Gastrocnemius medialis (tissue), 4 donors: ENCODE measurements around the gene MLX. TPM values are rescaled to one million over a fixed set of nuclear protein-coding genes. Genes with fewer than 3 reads are reported as not detected.
A peak's percentile ranks its signal among the peaks of the same experiment; 100 is the strongest.

Experiments used
- ATAC-seq, 2 donors: fragments of 150-250 bp; one replicate each; pipeline ENCODE4 v1.9.1; 2016
- DNase-seq, 2 donors: peaks; one replicate each; pipeline ENCODE4 v3.0.0-alpha.2; 2019
- H3K27ac ChIP-seq, 4 donors: fragments of 200-600 bp; sonication (generic); 1 replicate in 1 of 4; 2 replicates in 3 of 4; pipeline ENCODE4 v1.5.1; 2016 to 2018; ENCODE audit warnings: mild to moderate bottlenecking in 2 of 4, moderate library complexity in 1 of 4
- H3K27me3 ChIP-seq, 3 donors: fragments of 200-600 bp; sonication (generic) in 2 of 3; 1 replicate in 1 of 3; 2 replicates in 2 of 3; pipeline versions ENCODE4 v1.5.1 to v1.6.0; 2016 to 2019; ENCODE audit warnings: mild to moderate bottlenecking in 1 of 3, moderate library complexity in 1 of 3
- H3K36me3 ChIP-seq, 2 donors: fragments of 200-600 bp; sonication (generic) in 1 of 2; one replicate each; pipeline ENCODE4 v1.5.1; 2017 to 2018
- H3K4me1 ChIP-seq, 2 donors: fragments of 200-600 bp; sonication (generic) in 1 of 2; one replicate each; pipeline ENCODE4 v1.5.1; 2016 to 2017; ENCODE audit warnings: mild to moderate bottlenecking in 2 of 2
- H3K4me3 ChIP-seq, 4 donors: fragments of 200-600 bp; sonication (generic) in 3 of 4; 1 replicate in 1 of 4; 2 replicates in 3 of 4; pipeline ENCODE4 v1.5.1; 2016 to 2019; ENCODE audit warnings: mild to moderate bottlenecking in 2 of 4
- H3K9me3 ChIP-seq, 3 donors: fragments of 200-600 bp; sonication (generic) in 2 of 3; 1 replicate in 1 of 3; 2 replicates in 2 of 3; pipeline ENCODE4 v1.5.1; 2016 to 2019
- CTCF ChIP-seq, 5 experiments: fragments of 450-650 bp in 3 of 5; fragments of 200-600 bp in 2 of 5; sonication (generic) in 2 of 5; IDR thresholded peaks in 4 of 5; conservative IDR thresholded peaks in 1 of 5; 1 replicate in 4 of 5; 2 replicates in 1 of 5; pipeline ENCODE4 v1.5.1; 2016 to 2019; ENCODE audit warnings: antibody characterized with exemption in 5 of 5, mild to moderate bottlenecking in 3 of 5, moderate library complexity in 3 of 5
- POLR2A ChIP-seq, 2 donors: fragments of 450-650 bp; IDR thresholded peaks; one replicate each; pipeline ENCODE4 v1.6.1; 2017; ENCODE audit warnings: antibody characterized with exemption in 2 of 2, mild to moderate bottlenecking in 2 of 2, moderate library complexity in 2 of 2
- in situ Hi-C, 4 donors: fragments of 200-750 bp; cut with MboI; loops; one replicate each; pipeline versions ENCODE4 v1.15.0 to v1.8.0; 2017; ENCODE audit warnings: low sequenced_read_pairs in 4 of 4
- intact Hi-C: fragments of 100-400 bp; cut with DNase I; formaldehyde crosslinking; loops from one replicate; pipeline ENCODE4 v1.15.1; 2023; ENCODE audit warnings: low total_unique reads
- total RNA-seq, 4 donors: library from RNA; depleted of rRNA; stranded (reverse); fragments of >200 nt; gene quantifications; one replicate each; pipeline versions ENCODE4 v1.1.0 to v1.2.3, GENCODE V29; 2016

Gene MLX
- total RNA-seq, 4 donors from 2014 or later: 49.7 to 81.9 (median 53.8) TPM

DNA sequence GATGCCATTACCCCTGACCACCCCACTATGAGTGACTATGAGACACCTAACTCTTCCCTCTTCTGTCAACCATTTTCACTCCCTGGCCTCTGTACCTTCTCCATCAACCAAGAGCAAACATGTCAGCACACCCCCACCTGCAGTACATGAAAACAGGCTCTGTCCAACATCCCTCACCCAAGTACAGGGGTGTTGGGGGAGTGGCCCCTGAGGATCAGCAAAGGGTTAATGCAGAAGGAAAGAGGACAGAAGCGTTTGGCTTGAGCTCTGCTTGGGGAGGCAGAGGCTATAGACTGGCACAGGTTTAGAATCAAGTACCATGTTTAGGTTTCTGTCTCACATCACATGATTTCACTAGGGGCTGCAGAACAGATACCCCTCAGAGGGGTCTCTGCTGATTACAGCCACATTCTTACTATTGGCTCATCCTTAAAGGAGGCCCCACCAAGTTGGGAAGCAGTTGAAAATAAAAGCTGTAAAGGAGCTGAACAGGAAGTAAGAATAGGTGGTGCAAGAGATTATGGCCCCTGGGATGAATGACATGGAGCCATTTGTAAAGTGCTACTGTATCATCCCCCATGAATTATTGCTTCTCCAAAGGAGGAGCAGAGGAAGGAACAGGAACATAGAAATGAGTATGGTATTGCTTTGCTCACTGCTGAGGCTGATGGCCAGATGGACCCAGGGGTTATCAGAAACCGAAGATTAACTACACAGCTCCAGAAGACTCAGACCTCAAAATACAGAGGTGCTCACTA lies 13.1 kb downstream of the MLX start:
- Histone ChIP-seq H3K4me1 (peaks cover 12 to 18% of the 10 kb centered on the region in 2 donors), H3K9me3 (no peaks in the 10 kb centered on the region), H3K27ac (no peak overlapping the region), H3K4me3 (no peak overlapping the region), H3K36me3 (peaks cover 0 to 60% of the 10 kb centered on the region in 2 donors), H3K27me3 (no peaks in the 10 kb centered on the region)
- in situ Hi-C loops: loop anchor here (5.0 to 25.0 kb wide), 5 partner anchors 102 to 185 kb away; partner anchors contain the start of genes CCR10 (in 4 of the 4), CNTNAP1 (in 4 of the 4), PLEKHH3 (in 2 of the 4) and RAMP2 (in 2 of the 4)
- DNase-seq (no peak), ATAC-seq (no peak)
- TF ChIP-seq POLR2A (IDR thresholded peaks at IDR 0.05) (no peak), CTCF (IDR thresholded peaks at IDR 0.05 in 4 of 5, conservative IDR thresholded peaks at IDR 0.05 in 1 of 5) (no peak)
- intact Hi-C loops: loop anchor here (2.0 to 5.0 kb wide), 3 partner anchors 165 to 242 kb away; partner anchors contain the start of genes BECN1 and EZH1

DNA sequence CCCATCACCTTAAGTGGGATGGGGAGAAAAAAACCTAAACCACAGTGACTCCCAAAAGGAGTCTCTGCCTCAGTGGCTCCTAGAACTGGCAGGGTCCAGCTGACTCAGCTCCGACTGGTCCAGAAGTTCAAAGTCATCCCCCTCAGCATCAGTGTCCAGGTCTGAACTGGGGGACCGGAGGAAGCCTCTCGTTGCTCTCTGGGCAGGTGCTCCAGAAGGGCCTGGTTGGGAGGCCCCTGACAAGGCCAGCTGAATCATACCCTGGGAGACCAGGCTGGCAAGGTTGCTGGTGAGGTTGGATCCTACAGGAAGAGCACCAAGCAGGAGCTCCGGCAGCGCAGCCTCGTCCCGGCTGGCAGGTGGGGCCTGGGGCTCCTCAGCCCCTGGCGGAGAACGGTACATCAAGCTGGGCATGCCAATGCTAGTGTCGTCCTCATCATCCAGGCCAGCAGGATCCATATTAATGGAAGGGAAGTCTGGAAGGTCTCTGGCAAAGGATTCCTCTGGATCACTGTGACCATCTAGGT lies 14.9 kb downstream of the MLX start:
- ATAC-seq (no peak), DNase-seq (no peak)
- H3K36me3 ChIP-seq: peaks cover 0 to 74% of the 10 kb centered on the region in 2 donors
- H3K4me3 ChIP-seq: no peak overlapping the region
- intact Hi-C loops: no loop called here
- no peaks in the 10 kb centered on the region for H3K9me3 ChIP-seq
- peaks cover 16 to 28% of the 10 kb centered on the region in 2 donors for H3K4me1 ChIP-seq
- H3K27ac ChIP-seq: no peak overlapping the region
- TF ChIP-seq POLR2A (IDR thresholded peaks at IDR 0.05): no peak
- no peak for TF ChIP-seq CTCF (IDR thresholded peaks at IDR 0.05 in 4 of 5, conservative IDR thresholded peaks at IDR 0.05 in 1 of 5)
- H3K27me3 ChIP-seq: no peaks in the 10 kb centered on the region
- in situ Hi-C loops: loop anchor here (10.0 to 25.0 kb wide), 4 partner anchors 103 to 183 kb away; partner anchors contain the start of genes CCR10 (in 3 of the 4), CNTNAP1 (in 3 of the 4), PLEKHH3 (in 2 of the 4) and RAMP2 (in 2 of the 4)

GRCh38 chr17:42584880-42585279 lies 18.0 kb downstream of the MLX start:
- peak overlapping the region in 1 of 4 donors; percentile 61 for H3K27ac ChIP-seq

GRCh38 chr17:42585353-42585752 lies 18.5 kb downstream of the MLX start:
- TF ChIP-seq POLR2A (IDR thresholded peaks at IDR 0.05): no peak
- TF ChIP-seq CTCF (IDR thresholded peaks at IDR 0.05 in 4 of 5, conservative IDR thresholded peaks at IDR 0.05 in 1 of 5): no peak
- Histone ChIP-seq H3K9me3 (no peaks in the 10 kb centered on the region), H3K27me3 (no peaks in the 10 kb centered on the region), H3K4me1 (peaks cover 14 to 29% of the 10 kb centered on the region in 2 donors), H3K27ac (peak overlapping the region in 3 of 4 donors; percentile 4 to 61 (median 46)), H3K36me3 (peaks cover 0 to 97% of the 10 kb centered on the region in 2 donors), H3K4me3 (no peak overlapping the region)
- intact Hi-C loops (no loop called here), in situ Hi-C loops (loop anchor here (10.0 to 25.0 kb wide), 4 partner anchors 99 to 179 kb away; partner anchors contain the start of genes CCR10 (in 3 of the 4), CNTNAP1 (in 3 of the 4), PLEKHH3 (in 2 of the 4) and RAMP2 (in 2 of the 4))
- DNase-seq (no peak), ATAC-seq (peak in 1 of 2 donors; percentile 32)

More at GRCh38 chr17:42584880-42585279, 18.0 kb downstream of the MLX start:
- Histone ChIP-seq H3K27me3 (no peaks in the 10 kb centered on the region), H3K9me3 (no peaks in the 10 kb centered on the region), H3K36me3 (peaks cover 0 to 97% of the 10 kb centered on the region in 2 donors), H3K4me1 (peaks cover 14 to 29% of the 10 kb centered on the region in 2 donors), H3K4me3 (no peak overlapping the region)
- ATAC-seq (no peak), DNase-seq (no peak)
- intact Hi-C loops (no loop called here), in situ Hi-C loops (loop anchor here (10.0 to 25.0 kb wide), 4 partner anchors 100 to 180 kb away; partner anchors contain the start of genes CCR10 (in 3 of the 4), CNTNAP1 (in 3 of the 4), PLEKHH3 (in 2 of the 4) and RAMP2 (in 2 of the 4))
- TF ChIP-seq POLR2A (IDR thresholded peaks at IDR 0.05): no peak
- no peak for TF ChIP-seq CTCF (IDR thresholded peaks at IDR 0.05 in 4 of 5, conservative IDR thresholded peaks at IDR 0.05 in 1 of 5)
